ENCODE results near the gene CPLX3.

- no peak for TF ChIP-seq CTCF (IDR thresholded peaks at IDR 0.05; ENCODE audit: low read depth, low read length)
- no peak for TF ChIP-seq MAX (IDR thresholded peaks at IDR 0.05; ENCODE audit: low read depth, low read length)
- no peak for TF ChIP-seq POLR2A (IDR thresholded peaks at IDR 0.05; ENCODE audit: extremely low read depth, insufficient read length)
- TF ChIP-seq MYC (IDR thresholded peaks at IDR 0.05; ENCODE audit: low read depth, low read length): no peak
Measured at GRCh38 chr15:74807282-74807681, 19.1 kb upstream of the CPLX3 start.

Measured in NB4 (cell line).